Ishikawa (cell line): ENCODE measurements around the gene SETD1A.

Source experiments
- CEBPB ChIP-seq: IDR thresholded peaks from 2 replicates; pipeline ENCODE4 v1.6.1; 2012
- NFIC ChIP-seq: IDR thresholded peaks from 2 replicates; pipeline ENCODE4 v1.6.1; 2012
- REST ChIP-seq: IDR thresholded peaks from 2 replicates; pipeline ENCODE4 v1.6.1; 2012; ENCODE audit warnings: low read depth, mild to moderate bottlenecking
- TAF1 ChIP-seq: IDR thresholded peaks from 2 replicates; pipeline ENCODE4 v1.6.1; 2012; ENCODE audit warnings: low read depth, mild to moderate bottlenecking
- TEAD4 ChIP-seq: IDR thresholded peaks from 2 replicates; pipeline ENCODE4 v1.6.1; 2012
- YY1 ChIP-seq: IDR thresholded peaks from 2 replicates; pipeline ENCODE4 v1.6.1; 2012; ENCODE audit warnings: low read depth

GRCh38 chr16:30937692-30938091 lies 19.9 kb upstream of the SETD1A start:
- TF ChIP-seq TAF1 (no peak), CEBPB (no peak), REST (no peak), TEAD4 (no peak), NFIC (no peak), YY1 (no peak)
